HAP-1 (cell line): ENCODE results near the gene SREBF2.
A peak's percentile ranks its signal among the peaks of the same experiment; 100 is the strongest.

Experiments used
- DNase-seq, 2 experiments: peaks; one replicate each; pipeline ENCODE4 v3.0.0-alpha.2; 2016 to 2020; ENCODE audit warnings: low spot score in 2 of 2
- H3K27me3 ChIP-seq: fragments of 250-450 bp; sonication (Bioruptor Pico); 2 replicates; pipeline ENCODE4 v1.5.1; 2020; ENCODE audit warnings: low read depth, mild to moderate bottlenecking, moderate library complexity
- H3K36me3 ChIP-seq: fragments of 250-450 bp; sonication (Bioruptor Pico); replicated peaks from 2 replicates; pipeline ENCODE4 v1.5.1; 2020; ENCODE audit warnings: mild to moderate bottlenecking
- H3K4me1 ChIP-seq: fragments of 250-450 bp; sonication (Bioruptor Pico); 2 replicates; pipeline ENCODE4 v1.5.1; 2020; ENCODE audit warnings: mild to moderate bottlenecking
- H3K4me3 ChIP-seq: fragments of 250-450 bp; sonication (Bioruptor Pico); 2 replicates; pipeline ENCODE4 v1.5.1; 2020; ENCODE audit warnings: mild to moderate bottlenecking, moderate library complexity
- H3K9me3 ChIP-seq: fragments of 250-450 bp; sonication (Bioruptor Pico); 2 replicates; pipeline ENCODE4 v1.5.1; 2020; ENCODE audit warnings: mild to moderate bottlenecking, moderate library complexity
- in situ Hi-C: fragments of 300-500 bp; cut with MboI; formaldehyde crosslinking; loops from 3 replicates; pipeline ENCODE4 v1.14.3; 2020; ENCODE audit warnings: low sequenced_read_pairs, inconsistent platforms, mixed read lengths

Gene SREBF2

GRCh38 chr22:41813726-41814410, 19.0 kb upstream of the SREBF2 start:
- in situ Hi-C loops, result no loop called here
- H3K27me3 ChIP-seq, result no peaks in the 10 kb centered on the region
- H3K36me3 ChIP-seq, result peaks cover 21% of the 10 kb centered on the region

GRCh38 chr22:41815716-41816115, 17.2 kb upstream of the SREBF2 start:
- peaks cover 14% of the 10 kb centered on the region for H3K36me3 ChIP-seq
- no peaks in the 10 kb centered on the region for H3K9me3 ChIP-seq
- no peak overlapping the region for H3K4me3 ChIP-seq
- H3K4me1 ChIP-seq, result no peaks in the 10 kb centered on the region
- no peaks in the 10 kb centered on the region for H3K27me3 ChIP-seq
- no peak for DNase-seq
- in situ Hi-C loops, result no loop called here

More at GRCh38 chr22:41813726-41814410, 19.0 kb upstream of the SREBF2 start:
- no peak for DNase-seq
- Histone ChIP-seq H3K4me1 (no peaks in the 10 kb centered on the region), H3K9me3 (no peaks in the 10 kb centered on the region), H3K4me3 (no peak overlapping the region)

- no peaks in the 10 kb centered on the region for H3K9me3 ChIP-seq
- no peaks in the 10 kb centered on the region for H3K4me1 ChIP-seq
- H3K36me3 ChIP-seq, result peaks cover 14% of the 10 kb centered on the region
- in situ Hi-C loops, result no loop called here
- no peak for DNase-seq
- H3K4me3 ChIP-seq, result no peak overlapping the region
- H3K27me3 ChIP-seq, result no peaks in the 10 kb centered on the region
These were observed 16.7 kb upstream of the SREBF2 start for GRCh38 chr22:41816241-41816640.

- H3K27me3 ChIP-seq, result no peaks in the 10 kb centered on the region
- H3K36me3 ChIP-seq, result peaks cover 14% of the 10 kb centered on the region
- no peak for DNase-seq
- in situ Hi-C loops, result no loop called here
- H3K9me3 ChIP-seq, result no peaks in the 10 kb centered on the region
- no peak overlapping the region for H3K4me3 ChIP-seq
- H3K4me1 ChIP-seq, result no peaks in the 10 kb centered on the region
These were observed 16.0 kb upstream of the SREBF2 start for GRCh38 chr22:41816871-41817270.

GRCh38 chr22:41818011-41818410, 14.9 kb upstream of the SREBF2 start:
- Histone ChIP-seq H3K9me3 (no peaks in the 10 kb centered on the region), H3K27me3 (no peaks in the 10 kb centered on the region), H3K36me3 (peaks cover 12% of the 10 kb centered on the region; the same call in 1 of the 2 replicates), H3K4me3 (no peak overlapping the region), H3K4me1 (no peaks in the 10 kb centered on the region)
- DNase-seq, result no peak
- in situ Hi-C loops, result no loop called here

GRCh38 chr22:41818596-41818995, 14.3 kb upstream of the SREBF2 start:
- in situ Hi-C loops, result no loop called here
- Histone ChIP-seq H3K4me3 (no peak overlapping the region), H3K36me3 (peaks cover 7% of the 10 kb centered on the region; the same call in 1 of the 2 replicates), H3K4me1 (peaks cover under 1% of the 10 kb centered on the region; the same call in 1 of the 2 replicates), H3K27me3 (no peaks in the 10 kb centered on the region), H3K9me3 (no peaks in the 10 kb centered on the region)
- DNase-seq, result no peak

GRCh38 chr22:41819257-41819656, 13.6 kb upstream of the SREBF2 start:
- H3K36me3 ChIP-seq, result peaks cover 2% of the 10 kb centered on the region; the same call in 1 of the 2 replicates
- no peak for DNase-seq
- in situ Hi-C loops, result no loop called here

GRCh38 chr22:41820447-41820846, 12.5 kb upstream of the SREBF2 start:
- H3K9me3 ChIP-seq, result no peaks in the 10 kb centered on the region
- H3K27me3 ChIP-seq, result no peaks in the 10 kb centered on the region
- H3K4me3 ChIP-seq, result no peak overlapping the region
- H3K36me3 ChIP-seq, result peaks cover 2% of the 10 kb centered on the region; the same call in 1 of the 2 replicates
- H3K4me1 ChIP-seq, result peaks cover 6% of the 10 kb centered on the region; the same call in 1 of the 2 replicates
- DNase-seq, result no peak
- in situ Hi-C loops, result no loop called here

More at GRCh38 chr22:41819257-41819656, 13.6 kb upstream of the SREBF2 start:
- Histone ChIP-seq H3K4me3 (no peak overlapping the region), H3K4me1 (peaks cover 6% of the 10 kb centered on the region; the same call in 1 of the 2 replicates), H3K27me3 (no peaks in the 10 kb centered on the region), H3K9me3 (no peaks in the 10 kb centered on the region)

- no peak overlapping the region for H3K4me3 ChIP-seq
- H3K27me3 ChIP-seq, result no peaks in the 10 kb centered on the region
- no peak for DNase-seq
- H3K4me1 ChIP-seq, result peaks cover 6% of the 10 kb centered on the region; the same call in 1 of the 2 replicates
- in situ Hi-C loops, result no loop called here
- H3K36me3 ChIP-seq, result peaks cover 6% of the 10 kb centered on the region; the same call in 1 of the 2 replicates
- H3K9me3 ChIP-seq, result no peaks in the 10 kb centered on the region
These were observed 11.2 kb upstream of the SREBF2 start for GRCh38 chr22:41821471-41822316.

GRCh38 chr22:41822317-41823057, 10.4 kb upstream of the SREBF2 start:
- Histone ChIP-seq H3K36me3 (peaks cover 6% of the 10 kb centered on the region; the same call in 1 of the 2 replicates), H3K9me3 (no peaks in the 10 kb centered on the region), H3K4me3 (no peak overlapping the region), H3K4me1 (peaks cover 6% of the 10 kb centered on the region; the same call in 1 of the 2 replicates), H3K27me3 (no peaks in the 10 kb centered on the region)
- peak in 1 of 2 experiments; percentile 40 for DNase-seq
- in situ Hi-C loops, result no loop called here

GRCh38 chr22:41823797-41824196, 9.1 kb upstream of the SREBF2 start:
- Histone ChIP-seq H3K4me1 (peaks cover 6% of the 10 kb centered on the region; the same call in 1 of the 2 replicates), H3K4me3 (no peak overlapping the region), H3K36me3 (peaks cover 6% of the 10 kb centered on the region; the same call in 1 of the 2 replicates), H3K27me3 (no peaks in the 10 kb centered on the region), H3K9me3 (no peaks in the 10 kb centered on the region)
- in situ Hi-C loops, result no loop called here
- no peak for DNase-seq

GRCh38 chr22:41825376-41825775, 7.5 kb upstream of the SREBF2 start:
- no peaks in the 10 kb centered on the region for H3K9me3 ChIP-seq
- H3K4me1 ChIP-seq, result peaks cover 6% of the 10 kb centered on the region; the same call in 1 of the 2 replicates
- no peak overlapping the region for H3K4me3 ChIP-seq
- H3K27me3 ChIP-seq, result no peaks in the 10 kb centered on the region
- in situ Hi-C loops, result no loop called here
- no peak for DNase-seq
- H3K36me3 ChIP-seq, result peaks cover 4% of the 10 kb centered on the region; the same call in 1 of the 2 replicates

GRCh38 chr22:41826021-41826420, 6.9 kb upstream of the SREBF2 start:
- Histone ChIP-seq H3K4me3 (no peak overlapping the region), H3K4me1 (peaks cover 6% of the 10 kb centered on the region; the same call in 1 of the 2 replicates), H3K9me3 (no peaks in the 10 kb centered on the region), H3K27me3 (no peaks in the 10 kb centered on the region), H3K36me3 (peaks cover 4% of the 10 kb centered on the region; the same call in 1 of the 2 replicates)
- in situ Hi-C loops, result no loop called here
- DNase-seq, result no peak
